Mesenchymal stem cell (in vitro differentiated cells and primary cell): ENCODE results near the gene FAM120B.

Source experiments
- DNase-seq: peaks from one replicate; pipeline ENCODE4 v3.0.0-alpha.2; 2013
- H2AFZ ChIP-seq: one replicate; pipeline ENCODE4 v1.6.1; 2013; ENCODE audit warnings: low read depth, mild to moderate bottlenecking, control low read depth, inconsistent platforms, low read length, moderate library complexity
- H2AK5ac ChIP-seq: 2 replicates; pipeline ENCODE4 v1.6.1; 2013; ENCODE audit warnings: low read length, moderate library complexity, mild to moderate bottlenecking, inconsistent platforms; ENCODE audit not compliant: severe bottlenecking
- H2BK120ac ChIP-seq: one replicate; pipeline ENCODE4 v1.6.1; 2013; ENCODE audit warnings: low read depth, mild to moderate bottlenecking, inconsistent platforms, low read length, moderate library complexity
- H2BK12ac ChIP-seq, 2 experiments: one replicate each; pipeline ENCODE4 v1.6.1; 2013; ENCODE audit warnings: inconsistent platforms in 2 of 2, low read length in 2 of 2, mild to moderate bottlenecking in 2 of 2, moderate library complexity in 2 of 2, control low read depth in 1 of 2
- H2BK15ac ChIP-seq: one replicate; pipeline ENCODE4 v1.6.1; 2013; ENCODE audit warnings: mild to moderate bottlenecking, low read depth, inconsistent platforms; ENCODE audit not compliant: poor library complexity, severe bottlenecking
- H2BK5ac ChIP-seq: 2 replicates; pipeline ENCODE4 v1.6.1; 2013; ENCODE audit warnings: low read depth, mild to moderate bottlenecking, low read length, control low read depth, inconsistent platforms; ENCODE audit not compliant: poor library complexity, severe bottlenecking
- H3K14ac ChIP-seq, 2 experiments: one replicate each; pipeline ENCODE4 v1.6.1; 2013; ENCODE audit warnings: inconsistent platforms in 2 of 2, low read length in 2 of 2, control low read depth in 1 of 2, mild to moderate bottlenecking in 1 of 2, moderate library complexity in 1 of 2
- H3K18ac ChIP-seq, 2 experiments: one replicate each; pipeline ENCODE4 v1.6.1; 2013; ENCODE audit warnings: inconsistent platforms in 2 of 2, low read length in 2 of 2, control low read depth in 1 of 2, low read depth in 1 of 2, mild to moderate bottlenecking in 1 of 2
- H3K23ac ChIP-seq, 2 experiments: one replicate each; pipeline ENCODE4 v1.6.1; 2013; ENCODE audit warnings: inconsistent platforms in 2 of 2, low read length in 2 of 2, mild to moderate bottlenecking in 2 of 2, moderate library complexity in 2 of 2, control low read depth in 1 of 2
- H3K27ac ChIP-seq: 2 replicates; pipeline ENCODE4 v1.5.1; 2013; ENCODE audit warnings: mild to moderate bottlenecking, moderate library complexity, low read length, control low read depth, inconsistent platforms; ENCODE audit not compliant: poor library complexity, severe bottlenecking
- H3K27me3 ChIP-seq, 2 experiments: 2 replicates each; pipeline versions ENCODE4 v1.6.1 to v1.7.0; 2013; ENCODE audit warnings: low read length in 2 of 2, mild to moderate bottlenecking in 2 of 2, moderate library complexity in 2 of 2, control low read depth in 1 of 2, inconsistent platforms in 1 of 2; ENCODE audit not compliant: control insufficient read depth in 1 of 2, insufficient read depth in 1 of 2
- H3K36me3 ChIP-seq, 2 experiments: 2 replicates each; pipeline versions ENCODE4 v1.6.1 to v1.7.0; 2013; ENCODE audit warnings: low read length in 2 of 2, control low read depth in 1 of 2, inconsistent platforms in 1 of 2, low read depth in 1 of 2, mild to moderate bottlenecking in 1 of 2; ENCODE audit not compliant: insufficient read depth in 2 of 2, control insufficient read depth in 1 of 2
- H3K4ac ChIP-seq, 2 experiments: one replicate each; pipeline ENCODE4 v1.6.1; 2013; ENCODE audit warnings: inconsistent platforms in 2 of 2, low read length in 2 of 2, mild to moderate bottlenecking in 2 of 2, moderate library complexity in 2 of 2, control low read depth in 1 of 2, low read depth in 1 of 2
- H3K4me1 ChIP-seq: 2 replicates; pipeline ENCODE4 v1.6.1; 2013; ENCODE audit warnings: low read depth, low read length, control low read depth; ENCODE audit not compliant: control insufficient read depth, insufficient read depth
- H3K4me2 ChIP-seq: 2 replicates; pipeline ENCODE4 v1.6.1; 2013; ENCODE audit warnings: low read length, mild to moderate bottlenecking, inconsistent platforms; ENCODE audit not compliant: poor library complexity, severe bottlenecking
- H3K4me3 ChIP-seq, 2 experiments: 2 replicates each; pipeline versions ENCODE4 v1.5.1 to v1.7.0; 2013; ENCODE audit warnings: low read length in 2 of 2, mild to moderate bottlenecking in 2 of 2, control low read depth in 1 of 2, low read depth in 1 of 2; ENCODE audit not compliant: insufficient read depth in 1 of 2
- H3K79me1 ChIP-seq: replicated peaks from 2 replicates; pipeline ENCODE4 v1.6.1; 2013; ENCODE audit warnings: mild to moderate bottlenecking, control low read depth, low read length, inconsistent platforms; ENCODE audit not compliant: poor library complexity, severe bottlenecking
- H3K9ac ChIP-seq: 2 replicates; pipeline ENCODE4 v1.7.0; 2013; ENCODE audit warnings: mild to moderate bottlenecking, low read length, moderate library complexity
- H3K9me3 ChIP-seq: 2 replicates; pipeline ENCODE4 v1.7.0; 2013; ENCODE audit warnings: mild to moderate bottlenecking, low read length; ENCODE audit not compliant: control insufficient read depth
- H4K8ac ChIP-seq: one replicate; pipeline ENCODE4 v1.6.1; 2013; ENCODE audit warnings: inconsistent platforms, mild to moderate bottlenecking, low read length, moderate library complexity
- H4K91ac ChIP-seq: one replicate; pipeline ENCODE4 v1.6.1; 2013; ENCODE audit warnings: mild to moderate bottlenecking, low read length, inconsistent platforms
- WGBS: methylation state at CpG from one replicate; pipeline ENCODE4 v1.1.7; 2013; ENCODE audit warnings: mixed read lengths; 5-methylcytosine and 5-hydroxymethylcytosine counted together

Gene FAM120B

GRCh38 chr6:170375661-170376060 lies 69.1 kb downstream of the FAM120B start:
- peaks cover 14 to 47% of the 10 kb centered on the region in 2 experiments for H3K36me3 ChIP-seq
- no peak overlapping the region for H2BK15ac ChIP-seq
- no peak overlapping the region for H3K4me3 ChIP-seq
- peak overlapping the region; percentile 17 for H4K8ac ChIP-seq
- no peak overlapping the region for H3K14ac ChIP-seq
- H2AFZ ChIP-seq: no peak overlapping the region
- peaks cover 13% of the 10 kb centered on the region for H3K79me1 ChIP-seq
- H3K23ac ChIP-seq: no peak overlapping the region
- WGBS: 92% methylated on average over 10 of the region's 10 CpGs
- no peak overlapping the region for H2BK12ac ChIP-seq
- peak overlapping the region; percentile 39 for H2AK5ac ChIP-seq
- no peak overlapping the region for H3K18ac ChIP-seq
- H3K27me3 ChIP-seq: no peaks in the 10 kb centered on the region
- no peak for DNase-seq
- H2BK120ac ChIP-seq: no peak overlapping the region
- H3K9me3 ChIP-seq: no peaks in the 10 kb centered on the region
- no peak overlapping the region for H3K4me2 ChIP-seq
- H2BK5ac ChIP-seq: no peak overlapping the region
- H4K91ac ChIP-seq: no peak overlapping the region
- peaks cover 25% of the 10 kb centered on the region for H3K4me1 ChIP-seq
- no peak overlapping the region for H3K9ac ChIP-seq
- H3K4ac ChIP-seq: no peak overlapping the region
- no peak overlapping the region for H3K27ac ChIP-seq

- Histone ChIP-seq H3K79me1 (peaks cover 14% of the 10 kb centered on the region), H2AK5ac (peak overlapping the region; percentile 51), H3K14ac (no peak overlapping the region), H2AFZ (no peak overlapping the region), H4K8ac (no peak overlapping the region), H3K23ac (no peak overlapping the region), H3K27me3 (no peaks in the 10 kb centered on the region), H3K27ac (no peak overlapping the region), H2BK12ac (no peak overlapping the region), H2BK5ac (no peak overlapping the region), H3K18ac (no peak overlapping the region), H3K4ac (no peak overlapping the region), H3K4me3 (no peak overlapping the region), H3K9ac (no peak overlapping the region), H3K4me2 (no peak overlapping the region), H4K91ac (no peak overlapping the region), H3K36me3 (peaks cover 14 to 43% of the 10 kb centered on the region in 2 experiments), H3K9me3 (no peaks in the 10 kb centered on the region), H2BK15ac (no peak overlapping the region), H2BK120ac (no peak overlapping the region), H3K4me1 (peaks cover 21% of the 10 kb centered on the region)
- DNase-seq: no peak
- WGBS: 98% methylated on average over 22 of the region's 29 CpGs
These were observed 70.0 kb downstream of the FAM120B start for GRCh38 chr6:170376386-170377043.

DNA sequence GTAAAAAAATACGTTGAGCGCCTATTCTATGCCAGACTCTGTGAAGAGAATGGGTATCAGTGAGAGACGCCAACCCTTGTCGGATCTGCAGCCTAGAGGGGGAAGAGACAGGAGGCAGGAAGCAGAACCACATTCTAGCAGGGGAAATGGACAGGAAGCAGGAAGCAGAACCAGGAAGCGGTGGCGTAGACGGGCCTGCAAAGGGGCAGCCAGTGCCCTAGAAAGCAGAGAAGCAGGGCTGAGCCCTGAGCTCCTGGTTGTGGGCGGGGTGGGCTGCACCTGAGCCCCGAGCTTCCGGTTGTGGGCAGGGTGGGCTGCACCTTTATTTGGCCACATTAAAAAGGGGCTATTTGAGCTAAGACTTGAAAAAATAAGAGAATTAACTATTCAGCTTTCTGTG lies 71.9 kb downstream of the FAM120B start:
- 91% methylated on average over 10 of the region's 10 CpGs for WGBS
- Histone ChIP-seq H4K8ac (no peak overlapping the region), H2AK5ac (peak overlapping the region; percentile 51), H3K9ac (no peak overlapping the region), H3K27me3 (no peaks in the 10 kb centered on the region), H3K4ac (no peak overlapping the region), H2BK12ac (no peak overlapping the region), H3K4me2 (no peak overlapping the region), H4K91ac (no peak overlapping the region), H3K36me3 (peaks cover 11 to 34% of the 10 kb centered on the region in 2 experiments), H3K4me3 (no peak overlapping the region), H2AFZ (no peak overlapping the region), H3K18ac (no peak overlapping the region), H3K23ac (no peak overlapping the region), H3K27ac (no peak overlapping the region), H3K14ac (no peak overlapping the region), H2BK15ac (no peak overlapping the region), H3K4me1 (peaks cover 19% of the 10 kb centered on the region), H2BK5ac (no peak overlapping the region), H3K9me3 (no peaks in the 10 kb centered on the region), H2BK120ac (no peak overlapping the region), H3K79me1 (peaks cover 12% of the 10 kb centered on the region)
- DNase-seq: no peak

GRCh38 chr6:170381562-170381961 lies 75.0 kb downstream of the FAM120B start:
- H2BK120ac ChIP-seq: no peak overlapping the region
- no peak overlapping the region for H2AFZ ChIP-seq
- H3K27ac ChIP-seq: no peak overlapping the region
- H2BK5ac ChIP-seq: no peak overlapping the region
- H3K36me3 ChIP-seq: peaks cover 6 to 24% of the 10 kb centered on the region in 2 experiments
- H3K4me3 ChIP-seq: no peak overlapping the region
- no peaks in the 10 kb centered on the region for H3K27me3 ChIP-seq
- H3K23ac ChIP-seq: no peak overlapping the region
- H3K18ac ChIP-seq: no peak overlapping the region
- H3K4me2 ChIP-seq: no peak overlapping the region
- no peak overlapping the region for H3K9ac ChIP-seq
- no peak overlapping the region for H4K8ac ChIP-seq
- H3K14ac ChIP-seq: no peak overlapping the region
- no peak overlapping the region for H2AK5ac ChIP-seq
- peaks cover 16% of the 10 kb centered on the region for H3K4me1 ChIP-seq
- no peak overlapping the region for H2BK12ac ChIP-seq
- H3K4ac ChIP-seq: no peak overlapping the region
- H4K91ac ChIP-seq: no peak overlapping the region
- no peaks in the 10 kb centered on the region for H3K9me3 ChIP-seq
- peaks cover 13% of the 10 kb centered on the region for H3K79me1 ChIP-seq
- H2BK15ac ChIP-seq: no peak overlapping the region
- no peak for DNase-seq
